Measurements from ENCODE around the gene STON2. TPM values are rescaled to one million over a fixed set of nuclear protein-coding genes. Genes with fewer than 3 reads are reported as not detected.

Gene STON2
- total and polyA plus RNA-seq, 2 of the 13 experiments (the other 11 are each of a cell fraction or from before 2014, with no cell fraction given), result 2.1 to 11.0 TPM

DNA sequence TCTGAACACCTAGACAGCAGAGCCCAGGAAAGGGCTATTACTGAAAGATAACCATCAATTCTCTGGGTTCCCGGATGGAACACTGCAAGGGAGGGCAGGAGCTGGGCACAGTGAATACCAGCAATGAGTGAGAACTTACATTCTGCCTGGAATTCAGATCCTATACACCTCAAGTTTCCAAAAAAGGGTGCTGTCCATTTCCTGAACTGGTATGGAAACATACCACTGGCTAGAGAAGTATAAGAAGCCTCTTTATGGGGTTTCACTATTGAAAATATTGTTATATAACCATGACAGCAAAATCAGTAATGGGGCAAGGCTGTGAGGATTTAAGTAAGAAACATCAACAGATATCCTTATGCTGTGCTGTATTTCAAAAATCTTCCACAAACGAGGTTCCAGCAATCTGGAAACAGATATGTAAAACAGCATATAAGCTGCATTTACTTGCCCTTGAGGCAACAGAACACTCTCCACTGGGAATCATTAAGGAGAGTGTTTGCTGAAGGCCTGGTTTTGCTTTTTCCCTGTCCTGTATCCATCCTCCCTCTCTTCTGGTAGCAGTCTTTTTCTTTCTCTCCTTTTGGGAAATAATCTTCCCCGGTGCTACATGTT lies 126.1 kb downstream of the STON2 start:
- Histone ChIP-seq H3K27ac (ENCODE audit: extremely low read length, insufficient read depth, low read length) (no peak overlapping the region), H3K36me3 (replicated peaks in 1 of 2; ENCODE audit: control insufficient read depth in 1 of 2, insufficient read depth in 2 of 2, low read length in 2 of 2) (no peaks in the 10 kb centered on the region; a peak in 1 of 5 replicates), H3K27me3 (ENCODE audit: control insufficient read depth in 1 of 2, insufficient read depth in 2 of 2, low read length in 2 of 2) (no peaks in the 10 kb centered on the region), H4K20me1 (ENCODE audit: insufficient read depth, low read length) (no peaks in the 10 kb centered on the region), H3K4me3 (replicated peaks in 1 of 3; ENCODE audit: insufficient read depth in 1 of 3, low read depth in 2 of 3, low read length in 3 of 3) (no peak overlapping the region), H3K9me3 (ENCODE audit: low read length) (no peaks in the 10 kb centered on the region), H2AFZ (ENCODE audit: low read length) (no peak overlapping the region), H3K4me2 (ENCODE audit: low read depth, low read length) (no peak overlapping the region), H3K79me2 (ENCODE audit: insufficient read depth, low read length) (no peaks in the 10 kb centered on the region), H3K9ac (ENCODE audit: insufficient read depth, low read depth, low read length) (no peak overlapping the region), H3K4me1 (ENCODE audit: insufficient read depth, low read length) (peaks cover 22% of the 10 kb centered on the region)
- no TSS peak for BruUV-seq (replicated peaks)
- no peak for ATAC-seq
- in situ Hi-C loops (cut with HindIII; ENCODE audit: extremely low pct_ligation_motif_present, low pct_unique_long_range_greater_than_20kb), result loop anchor here (5.0 kb wide), 1 partner anchor 178 kb away; no protein-coding TSS in a partner anchor
- intact Hi-C loops (cut with micrococcal nuclease; ENCODE audit: unreplicated experiment), result no loop called here
- no peak for TF ChIP-seq CREB3 (CRISPR knock-in tag; IDR thresholded peaks at IDR 0.05)
- TF ChIP-seq, protein P1, sequence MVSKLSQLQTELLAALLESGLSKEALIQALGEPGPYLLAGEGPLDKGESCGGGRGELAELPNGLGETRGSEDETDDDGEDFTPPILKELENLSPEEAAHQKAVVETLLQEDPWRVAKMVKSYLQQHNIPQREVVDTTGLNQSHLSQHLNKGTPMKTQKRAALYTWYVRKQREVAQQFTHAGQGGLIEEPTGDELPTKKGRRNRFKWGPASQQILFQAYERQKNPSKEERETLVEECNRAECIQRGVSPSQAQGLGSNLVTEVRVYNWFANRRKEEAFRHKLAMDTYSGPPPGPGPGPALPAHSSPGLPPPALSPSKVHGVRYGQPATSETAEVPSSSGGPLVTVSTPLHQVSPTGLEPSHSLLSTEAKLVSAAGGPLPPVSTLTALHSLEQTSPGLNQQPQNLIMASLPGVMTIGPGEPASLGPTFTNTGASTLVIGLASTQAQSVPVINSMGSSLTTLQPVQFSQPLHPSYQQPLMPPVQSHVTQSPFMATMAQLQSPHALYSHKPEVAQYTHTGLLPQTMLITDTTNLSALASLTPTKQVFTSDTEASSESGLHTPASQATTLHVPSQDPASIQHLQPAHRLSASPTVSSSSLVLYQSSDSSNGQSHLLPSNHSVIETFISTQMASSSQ (IDR thresholded peaks at IDR 0.05; ENCODE audit: low read depth), result no peak
- TF ChIP-seq, protein P1 (CRISPR knock-in tag; IDR thresholded peaks at IDR 0.05; ENCODE audit: borderline replicate concordance), result no peak
- no peak for TF ChIP-seq MTF2 (CRISPR knock-in tag; IDR thresholded peaks at IDR 0.05; ENCODE audit: borderline replicate concordance)
- no peak for TF ChIP-seq ZNF83 (CRISPR knock-in tag; IDR thresholded peaks at IDR 0.05; ENCODE audit: borderline replicate concordance)
- no peak for TF ChIP-seq RXRA (CRISPR knock-in tag; IDR thresholded peaks at IDR 0.05)
- no peak for TF ChIP-seq ERF (CRISPR knock-in tag; IDR thresholded peaks at IDR 0.05)
- no peak for TF ChIP-seq KDM5B (CRISPR knock-in tag; IDR thresholded peaks at IDR 0.05; ENCODE audit: borderline replicate concordance)
- TF ChIP-seq PTBP1 (IDR thresholded peaks at IDR 0.05; ENCODE audit: low read depth, low read length, poor library complexity, severe bottlenecking), result no peak
- no peak for TF ChIP-seq KLF11 (CRISPR knock-in tag; IDR thresholded peaks at IDR 0.05)
- TF ChIP-seq ZFP82 (CRISPR knock-in tag; IDR thresholded peaks at IDR 0.05; ENCODE audit: borderline replicate concordance), result no peak
- CTCF ChIA-PET (ENCODE audit: low intra/inter-chr PET ratio, low total read pairs), result no interaction called here
- 89% methylated on average over 3 of the region's 3 CpGs for WGBS (ENCODE audit: low lambda C conversion rate)
- DNase-seq (ENCODE audit: low spot score), result no peak
- POLR2A ChIA-PET, result no interaction called here
- FAIRE-seq, result no peak
